Measurements from ENCODE around the gene REEP6. TPM values are rescaled to one million over a fixed set of nuclear protein-coding genes. Genes with fewer than 3 reads are reported as not detected.
"Not testable (repeated sequence)": the region's sequence is repeated elsewhere in the genome, so short reads cannot be mapped to it uniquely, and the experiment has no call there.

Gene REEP6
- total and polyA plus RNA-seq, 2 donors (not counting 1 experiment from before 2014, with no cell fraction given): 0.47 to 0.99 TPM

DNA sequence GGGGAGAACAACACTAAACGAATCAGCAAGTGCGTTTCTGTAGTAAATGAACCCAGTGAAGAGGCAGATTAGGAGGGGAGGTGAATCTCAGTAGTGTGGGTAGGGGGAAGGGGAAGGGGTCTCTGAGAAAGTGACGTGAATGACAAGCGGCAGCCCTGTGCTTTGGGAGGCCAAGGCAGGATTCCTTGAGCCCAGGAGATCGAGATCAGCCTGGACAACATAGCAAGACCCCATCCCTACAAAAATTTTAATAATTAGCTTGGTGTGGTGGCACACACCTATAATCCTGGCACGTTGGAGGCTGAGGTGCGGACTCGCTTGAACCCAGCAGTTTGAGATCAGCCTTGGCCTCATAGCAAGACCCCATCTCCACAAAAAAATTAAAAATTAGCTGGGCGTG, 41.0 kb downstream of the REEP6 start:
- no peak overlapping the region for H3K9ac ChIP-seq (ENCODE audit: insufficient read depth, low read length)

GRCh38 chr19:1533510-1534150, 42.6 kb downstream of the REEP6 start:
- Histone ChIP-seq H3K9me3 (ENCODE audit: control insufficient read depth, insufficient read depth, low read depth, low read length) (no peaks in the 10 kb centered on the region), H3K4me3 (replicated peaks in 1 of 4; ENCODE audit: control extremely low read depth in 1 of 4, insufficient read depth in 1 of 4, low read depth in 3 of 4, low read length in 4 of 4) (no peak overlapping the region), H3K79me2 (ENCODE audit: control insufficient read depth, insufficient read depth, low read length) (no peaks in the 10 kb centered on the region), H3K4me1 (ENCODE audit: control insufficient read depth, extremely low read depth, insufficient read depth, low read length) (no peaks in the 10 kb centered on the region), H3K9ac (ENCODE audit: insufficient read depth, low read length) (no peak overlapping the region), H2AFZ (ENCODE audit: low read length) (no peak overlapping the region), H3K36me3 (ENCODE audit: control insufficient read depth, insufficient read depth, low read length) (no peaks in the 10 kb centered on the region), H3K4me2 (ENCODE audit: extremely low read depth, insufficient read depth, low read length) (no peak overlapping the region), H3K27me3 (ENCODE audit: control insufficient read depth, insufficient read depth, low read length) (no peaks in the 10 kb centered on the region), H3K27ac (ENCODE audit: insufficient read depth, low read length) (no peak overlapping the region), H4K20me1 (ENCODE audit: control insufficient read depth, extremely low read depth, insufficient read depth, low read length) (no peaks in the 10 kb centered on the region)
- no peak for DNase-seq (ENCODE audit: low read depth in 2 of 2)
- TF ChIP-seq, protein P1, sequence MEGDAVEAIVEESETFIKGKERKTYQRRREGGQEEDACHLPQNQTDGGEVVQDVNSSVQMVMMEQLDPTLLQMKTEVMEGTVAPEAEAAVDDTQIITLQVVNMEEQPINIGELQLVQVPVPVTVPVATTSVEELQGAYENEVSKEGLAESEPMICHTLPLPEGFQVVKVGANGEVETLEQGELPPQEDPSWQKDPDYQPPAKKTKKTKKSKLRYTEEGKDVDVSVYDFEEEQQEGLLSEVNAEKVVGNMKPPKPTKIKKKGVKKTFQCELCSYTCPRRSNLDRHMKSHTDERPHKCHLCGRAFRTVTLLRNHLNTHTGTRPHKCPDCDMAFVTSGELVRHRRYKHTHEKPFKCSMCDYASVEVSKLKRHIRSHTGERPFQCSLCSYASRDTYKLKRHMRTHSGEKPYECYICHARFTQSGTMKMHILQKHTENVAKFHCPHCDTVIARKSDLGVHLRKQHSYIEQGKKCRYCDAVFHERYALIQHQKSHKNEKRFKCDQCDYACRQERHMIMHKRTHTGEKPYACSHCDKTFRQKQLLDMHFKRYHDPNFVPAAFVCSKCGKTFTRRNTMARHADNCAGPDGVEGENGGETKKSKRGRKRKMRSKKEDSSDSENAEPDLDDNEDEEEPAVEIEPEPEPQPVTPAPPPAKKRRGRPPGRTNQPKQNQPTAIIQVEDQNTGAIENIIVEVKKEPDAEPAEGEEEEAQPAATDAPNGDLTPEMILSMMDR (conservative IDR thresholded peaks at IDR 0.05 in 1 of 2, IDR thresholded peaks at IDR 0.05 in 1 of 2; ENCODE audit: low read depth in 1 of 2, low read length in 2 of 2): no peak
- TF ChIP-seq EZH2 (IDR thresholded peaks at IDR 0.05; ENCODE audit: low read length, missing control alignments): no peak

More for the DNA sequence above, 41.0 kb downstream of the REEP6 start:
- H3K4me2 ChIP-seq (ENCODE audit: extremely low read depth, insufficient read depth, low read length): no peak overlapping the region
- no peaks in the 10 kb centered on the region for H3K27me3 ChIP-seq (ENCODE audit: control insufficient read depth, insufficient read depth, low read length)
- H3K79me2 ChIP-seq (ENCODE audit: control insufficient read depth, insufficient read depth, low read length): no peaks in the 10 kb centered on the region
- H3K9me3 ChIP-seq (ENCODE audit: control insufficient read depth, insufficient read depth, low read depth, low read length): no peaks in the 10 kb centered on the region
- no peak overlapping the region for H3K4me3 ChIP-seq (replicated peaks in 1 of 4; ENCODE audit: control extremely low read depth in 1 of 4, insufficient read depth in 1 of 4, low read depth in 3 of 4, low read length in 4 of 4)
- H2AFZ ChIP-seq (ENCODE audit: low read length): no peak overlapping the region
- no peaks in the 10 kb centered on the region for H3K36me3 ChIP-seq (ENCODE audit: control insufficient read depth, insufficient read depth, low read length)
- no peak for DNase-seq (ENCODE audit: low read depth in 2 of 2)
- H3K27ac ChIP-seq (ENCODE audit: insufficient read depth, low read length): no peak overlapping the region
- no peaks in the 10 kb centered on the region for H4K20me1 ChIP-seq (ENCODE audit: control insufficient read depth, extremely low read depth, insufficient read depth, low read length)
- no peaks in the 10 kb centered on the region for H3K4me1 ChIP-seq (ENCODE audit: control insufficient read depth, extremely low read depth, insufficient read depth, low read length)
- TF ChIP-seq, protein P1 (conservative IDR thresholded peaks at IDR 0.05 in 1 of 2, IDR thresholded peaks at IDR 0.05 in 1 of 2; ENCODE audit: low read depth in 1 of 2, low read length in 2 of 2): no peak
- no peak for TF ChIP-seq EZH2 (IDR thresholded peaks at IDR 0.05; ENCODE audit: low read length, missing control alignments)

- Histone ChIP-seq H3K36me3 (ENCODE audit: control insufficient read depth, insufficient read depth, low read length) (no peaks in the 10 kb centered on the region), H4K20me1 (ENCODE audit: control insufficient read depth, extremely low read depth, insufficient read depth, low read length) (no peaks in the 10 kb centered on the region), H3K27me3 (ENCODE audit: control insufficient read depth, insufficient read depth, low read length) (no peaks in the 10 kb centered on the region), H3K4me2 (ENCODE audit: extremely low read depth, insufficient read depth, low read length) (no peak overlapping the region), H3K9me3 (ENCODE audit: control insufficient read depth, insufficient read depth, low read depth, low read length) (no peaks in the 10 kb centered on the region), H2AFZ (ENCODE audit: low read length) (no peak overlapping the region), H3K4me1 (ENCODE audit: control insufficient read depth, extremely low read depth, insufficient read depth, low read length) (no peaks in the 10 kb centered on the region), H3K9ac (ENCODE audit: insufficient read depth, low read length) (no peak overlapping the region), H3K79me2 (ENCODE audit: control insufficient read depth, insufficient read depth, low read length) (no peaks in the 10 kb centered on the region), H3K27ac (ENCODE audit: insufficient read depth, low read length) (no peak overlapping the region), H3K4me3 (replicated peaks in 1 of 4; ENCODE audit: control extremely low read depth in 1 of 4, insufficient read depth in 1 of 4, low read depth in 3 of 4, low read length in 4 of 4) (no peak overlapping the region)
- DNase-seq (ENCODE audit: low read depth in 2 of 2): no peak
- TF ChIP-seq, protein P1 (conservative IDR thresholded peaks at IDR 0.05 in 1 of 2, IDR thresholded peaks at IDR 0.05 in 1 of 2; ENCODE audit: low read depth in 1 of 2, low read length in 2 of 2): no peak
- no peak for TF ChIP-seq EZH2 (IDR thresholded peaks at IDR 0.05; ENCODE audit: low read length, missing control alignments)
These were observed 44.0 kb downstream of the REEP6 start for GRCh38 chr19:1534972-1535371.

DNA sequence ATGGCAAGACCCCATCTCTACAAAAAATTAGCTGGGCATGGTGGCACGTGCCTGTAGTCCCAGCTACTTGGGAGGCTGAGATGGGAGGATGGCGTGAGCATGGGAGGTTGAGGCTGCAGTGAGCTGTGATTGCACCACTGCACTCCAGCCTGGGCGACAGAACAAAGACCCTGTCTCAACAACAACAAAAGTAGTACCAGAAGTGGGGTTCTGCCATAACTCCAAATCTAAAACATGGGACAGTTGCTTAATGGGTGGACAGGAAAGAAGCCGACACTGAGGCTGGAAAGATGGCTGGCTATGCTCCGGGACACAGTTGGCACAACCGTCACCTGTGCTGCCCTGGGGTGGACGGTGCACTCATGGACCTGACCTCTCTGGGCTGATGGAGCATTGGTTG, 44.7 kb downstream of the REEP6 start:
- not testable (repeated sequence) for H3K79me2 ChIP-seq (ENCODE audit: control insufficient read depth, insufficient read depth, low read length); H3K27ac ChIP-seq (ENCODE audit: insufficient read depth, low read length); H4K20me1 ChIP-seq (ENCODE audit: control insufficient read depth, extremely low read depth, insufficient read depth, low read length); H3K36me3 ChIP-seq (ENCODE audit: control insufficient read depth, insufficient read depth, low read length); H3K4me3 ChIP-seq (replicated peaks in 1 of 4; ENCODE audit: control extremely low read depth in 1 of 4, insufficient read depth in 1 of 4, low read depth in 3 of 4, low read length in 4 of 4); H3K4me2 ChIP-seq (ENCODE audit: extremely low read depth, insufficient read depth, low read length); H3K4me1 ChIP-seq (ENCODE audit: control insufficient read depth, extremely low read depth, insufficient read depth, low read length); H3K27me3 ChIP-seq (ENCODE audit: control insufficient read depth, insufficient read depth, low read length); H3K9ac ChIP-seq (ENCODE audit: insufficient read depth, low read length); DNase-seq (ENCODE audit: low read depth in 2 of 2); H3K9me3 ChIP-seq (ENCODE audit: control insufficient read depth, insufficient read depth, low read depth, low read length); H2AFZ ChIP-seq (ENCODE audit: low read length)
